SK-N-SH treated with all-trans-retinoic acid at 6 μM for 48 hours (cell line): Measurements from ENCODE around the gene KPNB1.

ENCODE experiments used
- ATAC-seq: fragments of 200-7000 bp; cut with Tn5 transposase; 3 replicates; pipeline ENCODE4 v1.9.1; 2020; ENCODE audit warnings: mild to moderate bottlenecking, moderate library complexity
- ARNTL ChIP-seq: fragments of 450-650 bp; formaldehyde crosslinking; IDR thresholded peaks from 2 replicates; pipeline ENCODE4 v1.5.0; 2020; ENCODE audit warnings: low read depth, mild to moderate bottlenecking, moderate library complexity, borderline replicate concordance
- BACH2 ChIP-seq: fragments of 250-450 bp; sonication (Bioruptor Pico); IDR thresholded peaks from 2 replicates; pipeline ENCODE4 v1.9.0; 2021; ENCODE audit warnings: mild to moderate bottlenecking, borderline replicate concordance
- CREB5 ChIP-seq: fragments of 250-450 bp; sonication (Bioruptor Pico); IDR thresholded peaks from 2 replicates; pipeline ENCODE4 v1.5.1; 2020; ENCODE audit warnings: low read depth, mild to moderate bottlenecking, moderate library complexity
- CSDC2 ChIP-seq: fragments of 250-450 bp; sonication (Bioruptor Pico); IDR thresholded peaks from 2 replicates; pipeline ENCODE4 v1.5.0; 2020; ENCODE audit warnings: mild to moderate bottlenecking, moderate library complexity
- CSRNP3 ChIP-seq: fragments of 250-450 bp; sonication (Bioruptor Pico); IDR thresholded peaks from 2 replicates; pipeline ENCODE4 v1.5.1; 2021; ENCODE audit warnings: mild to moderate bottlenecking, moderate library complexity
- ESRRG ChIP-seq: fragments of 250-450 bp; sonication (Bioruptor Pico); IDR thresholded peaks from 2 replicates; pipeline ENCODE4 v1.6.1; 2021; ENCODE audit warnings: mild to moderate bottlenecking
- GLIS3 ChIP-seq: fragments of 250-450 bp; sonication (Bioruptor Pico); IDR thresholded peaks from 2 replicates; pipeline ENCODE4 v1.5.0; 2020; ENCODE audit warnings: mild to moderate bottlenecking, moderate library complexity
- ISL1 ChIP-seq: fragments of 250-450 bp; sonication (Bioruptor Pico); IDR thresholded peaks from 2 replicates; pipeline ENCODE4 v2.1.2; 2022; ENCODE audit warnings: mild to moderate bottlenecking, moderate library complexity
- OSR1 ChIP-seq: fragments of 250-450 bp; sonication (Bioruptor Pico); IDR thresholded peaks from 2 replicates; pipeline ENCODE4 v1.8.0; 2022; ENCODE audit warnings: moderate library complexity, mild to moderate bottlenecking, inconsistent platforms
- PATZ1 ChIP-seq: fragments of 250-450 bp; sonication (Bioruptor Pico); IDR thresholded peaks from 2 replicates; pipeline ENCODE4 v1.8.0; 2020; ENCODE audit warnings: mild to moderate bottlenecking, moderate library complexity, borderline replicate concordance
- PPARA ChIP-seq: fragments of 250-450 bp; sonication (Bioruptor Pico); IDR thresholded peaks from 2 replicates; pipeline ENCODE4 v1.5.0; 2020; ENCODE audit warnings: mild to moderate bottlenecking, borderline replicate concordance
- RARB ChIP-seq: fragments of 250-450 bp; sonication (Bioruptor Pico); IDR thresholded peaks from 2 replicates; pipeline ENCODE4 v1.8.0; 2021; ENCODE audit warnings: mild to moderate bottlenecking, moderate library complexity
- SNAI2 ChIP-seq: fragments of 250-450 bp; sonication (Bioruptor Pico); IDR thresholded peaks from 2 replicates; pipeline ENCODE4 v1.5.0; 2020; ENCODE audit warnings: mild to moderate bottlenecking, moderate library complexity
- TCF4 ChIP-seq: fragments of 250-450 bp; sonication (Bioruptor Pico); IDR thresholded peaks from 2 replicates; pipeline ENCODE4 v1.8.0; 2021; ENCODE audit warnings: mild to moderate bottlenecking, moderate library complexity, borderline replicate concordance
- TOX ChIP-seq: fragments of 250-450 bp; sonication (Bioruptor Pico); IDR thresholded peaks from 2 replicates; pipeline ENCODE4 v1.8.0; 2021; ENCODE audit warnings: mild to moderate bottlenecking, moderate library complexity, borderline replicate concordance
- TSHZ2 ChIP-seq: fragments of 250-450 bp; sonication (Bioruptor Pico); IDR thresholded peaks from 2 replicates; pipeline ENCODE4 v1.5.0; 2020; ENCODE audit warnings: mild to moderate bottlenecking, moderate library complexity
- ZC3H10 ChIP-seq: fragments of 250-450 bp; sonication (Bioruptor Pico); IDR thresholded peaks from 2 replicates; pipeline ENCODE4 v1.5.1; 2021; ENCODE audit warnings: mild to moderate bottlenecking, moderate library complexity
- ZFP3 ChIP-seq: fragments of 250-450 bp; sonication (Bioruptor Pico); IDR thresholded peaks from 2 replicates; pipeline ENCODE4 v1.5.0; 2020; ENCODE audit warnings: mild to moderate bottlenecking, moderate library complexity
- ZFP30 ChIP-seq: fragments of 450-650 bp; formaldehyde crosslinking; IDR thresholded peaks from 2 replicates; pipeline ENCODE4 v1.5.0; 2022; ENCODE audit warnings: mild to moderate bottlenecking, moderate library complexity
- ZNF565 ChIP-seq: fragments of 450-650 bp; formaldehyde crosslinking; conservative IDR thresholded peaks from 2 replicates; pipeline ENCODE4 v1.5.0; 2020; ENCODE audit warnings: low read depth, mild to moderate bottlenecking, moderate library complexity
- ZNF70 ChIP-seq: fragments of 450-650 bp; formaldehyde crosslinking; IDR thresholded peaks from 2 replicates; pipeline ENCODE4 v1.5.0; 2020; ENCODE audit warnings: mild to moderate bottlenecking, moderate library complexity
- ZNF8 ChIP-seq: fragments of 450-650 bp; formaldehyde crosslinking; IDR thresholded peaks from 2 replicates; pipeline ENCODE4 v1.5.0; 2020; ENCODE audit warnings: mild to moderate bottlenecking, moderate library complexity

Gene KPNB1

GRCh38 chr17:47713980-47714700 is 64.4 kb downstream of the KPNB1 start:
- peak; percentile 3; the same call in 1 of the 3 replicates for ATAC-seq
- no peak for TF ChIP-seq TOX (CRISPR knock-in tag)
- TF ChIP-seq ESRRG (CRISPR knock-in tag) = no peak
- TF ChIP-seq CREB5 (CRISPR knock-in tag) = no peak
- no peak for TF ChIP-seq ZNF565 (CRISPR knock-in tag)
- no peak for TF ChIP-seq OSR1 (CRISPR knock-in tag)
- no peak for TF ChIP-seq GLIS3 (CRISPR knock-in tag)
- no peak for TF ChIP-seq RARB (CRISPR knock-in tag)
- no peak for TF ChIP-seq TSHZ2
- no peak for TF ChIP-seq PATZ1 (CRISPR knock-in tag)
- TF ChIP-seq ZNF8 (CRISPR knock-in tag) = no peak
- no peak for TF ChIP-seq BACH2 (CRISPR knock-in tag)
- TF ChIP-seq ISL1 (CRISPR knock-in tag) = no peak
- no peak for TF ChIP-seq CSDC2
- no peak for TF ChIP-seq CSRNP3
- TF ChIP-seq ZNF70 = no peak
- no peak for TF ChIP-seq TCF4 (CRISPR knock-in tag)
- no peak for TF ChIP-seq SNAI2 (CRISPR knock-in tag)
- TF ChIP-seq PPARA (CRISPR knock-in tag) = no peak
- TF ChIP-seq ARNTL (CRISPR knock-in tag) = no peak

GRCh38 chr17:47714773-47715396 is 65.2 kb downstream of the KPNB1 start:
- no peak for ATAC-seq
- no peak for TF ChIP-seq TCF4 (CRISPR knock-in tag)

GRCh38 chr17:47715669-47716325 is 66.1 kb downstream of the KPNB1 start:
- no peak for ATAC-seq
- no peak for TF ChIP-seq ISL1 (CRISPR knock-in tag)
- no peak for TF ChIP-seq TCF4 (CRISPR knock-in tag)
- no peak for TF ChIP-seq CSRNP3
- no peak for TF ChIP-seq ZNF8 (CRISPR knock-in tag)
- no peak for TF ChIP-seq ZFP3 (CRISPR knock-in tag)
- no peak for TF ChIP-seq ZFP30 (CRISPR knock-in tag)
- TF ChIP-seq RARB (CRISPR knock-in tag) = no peak
- TF ChIP-seq ZC3H10 (CRISPR knock-in tag) = no peak
- no peak for TF ChIP-seq ESRRG (CRISPR knock-in tag)
- no peak for TF ChIP-seq ZNF565 (CRISPR knock-in tag)
- no peak for TF ChIP-seq PPARA (CRISPR knock-in tag)
- no peak for TF ChIP-seq BACH2 (CRISPR knock-in tag)
- TF ChIP-seq TOX (CRISPR knock-in tag) = no peak
- no peak for TF ChIP-seq OSR1 (CRISPR knock-in tag)
